Panc1 (cell line): Measurements from ENCODE around the gene CAPN10.
"Not testable (repeated sequence)": the region's sequence is repeated elsewhere in the genome, so short reads cannot be mapped to it uniquely, and the experiment has no call there.

Experiments
- CTCF ChIP-seq: fragments of 450-650 bp; IDR thresholded peaks from 2 replicates; pipeline ENCODE4 v1.5.1; 2017; ENCODE audit warnings: mild to moderate bottlenecking
- POLR2AphosphoS5 ChIP-seq: IDR thresholded peaks from 2 replicates; pipeline ENCODE4 v1.6.1; 2012; ENCODE audit warnings: mild to moderate bottlenecking, low read depth, low read length, moderate library complexity

- not testable (repeated sequence) for TF ChIP-seq CTCF, POLR2AphosphoS5
Observed at GRCh38 chr2:240563231-240563630, 23.3 kb upstream of the CAPN10 start.
